GM18499 (cell line): Measurements from ENCODE around the gene LCN1.

ENCODE experiments used
- ATAC-seq: cut with Tn5 transposase; IDR thresholded peaks from one replicate; pipeline ENCODE4 v1.9.1; 2021; ENCODE audit warnings: moderate number of reproducible peaks; ENCODE audit not compliant: insufficient read depth, unreplicated experiment

Gene LCN1

GRCh38 chr9:135488013-135488330 lies 33.3 kb upstream of the LCN1 start:
- ATAC-seq, result no peak

GRCh38 chr9:135488527-135488926 lies 32.7 kb upstream of the LCN1 start:
- ATAC-seq, result no peak

GRCh38 chr9:135489188-135489906 lies 31.9 kb upstream of the LCN1 start:
- no peak for ATAC-seq

- no peak for ATAC-seq
These were observed 30.9 kb upstream of the LCN1 start for GRCh38 chr9:135490166-135490870.

- ATAC-seq, result no peak
These were observed 30.2 kb upstream of the LCN1 start for GRCh38 chr9:135490980-135491464.

GRCh38 chr9:135491764-135492163 lies 29.5 kb upstream of the LCN1 start:
- no peak for ATAC-seq

- ATAC-seq, result no peak
These were observed 28.2 kb upstream of the LCN1 start for GRCh38 chr9:135492886-135493669.

- ATAC-seq, result no peak
These were observed 26.3 kb upstream of the LCN1 start for GRCh38 chr9:135494791-135495559.

- ATAC-seq, result no peak
These were observed 22.7 kb upstream of the LCN1 start for GRCh38 chr9:135498381-135499126.

- ATAC-seq, result no peak
These were observed 21.7 kb upstream of the LCN1 start for GRCh38 chr9:135499326-135500070.

- ATAC-seq, result no peak
These were observed 21.1 kb upstream of the LCN1 start for GRCh38 chr9:135500071-135500524.

- no peak for ATAC-seq
These were observed 20.5 kb upstream of the LCN1 start, which contains the start of gene MRPS2 for GRCh38 chr9:135500525-135501260. MRPS2 (plus strand) TSS chr9:135500682; CDS start chr9:135500711, 29 bp downstream.

GRCh38 chr9:135501261-135502167 lies 19.7 kb upstream of the LCN1 start:
- ATAC-seq, result no peak

- ATAC-seq, result no peak
These were observed 18.9 kb upstream of the LCN1 start for GRCh38 chr9:135502168-135502872.

GRCh38 chr9:135502873-135503321 lies 18.3 kb upstream of the LCN1 start:
- no peak for ATAC-seq
